HepG2 (cell line): Measurements from ENCODE around the gene COPS6. TPM values are rescaled to one million over a fixed set of nuclear protein-coding genes. Genes with fewer than 3 reads are reported as not detected.

Experiments
- CHCHD3 ChIP-seq: sonication (generic); formaldehyde crosslinking; IDR thresholded peaks from 2 replicates; pipeline ENCODE4 v1.8.0; 2022; ENCODE audit warnings: mild to moderate bottlenecking, missing genetic modification reagents, moderate library complexity
- DMAP1 ChIP-seq: IDR thresholded peaks from 2 replicates; pipeline ENCODE4 v1.6.1; 2016
- FOSL2 ChIP-seq: sonication (generic); formaldehyde crosslinking; IDR thresholded peaks from 2 replicates; pipeline ENCODE4 v1.4.0; 2020; ENCODE audit warnings: missing genetic modification reagents
- GFI1 ChIP-seq: sonication (generic); formaldehyde crosslinking; IDR thresholded peaks from 2 replicates; pipeline ENCODE4 v1.5.0; 2020; ENCODE audit warnings: missing genetic modification reagents, mild to moderate bottlenecking, borderline replicate concordance
- HCFC1 ChIP-seq: fragments of 150-350 bp; IDR thresholded peaks from 2 replicates; pipeline ENCODE4 v1.6.1; 2014; ENCODE audit warnings: low read depth, low read length
- HMG20A ChIP-seq: IDR thresholded peaks from 2 replicates; pipeline ENCODE4 v1.6.1; 2016; ENCODE audit warnings: borderline replicate concordance
- MLXIP ChIP-seq: sonication (generic); formaldehyde crosslinking; IDR thresholded peaks from 2 replicates; pipeline ENCODE4 v1.9.0; 2021; ENCODE audit warnings: missing genetic modification reagents, borderline replicate concordance
- RCOR2 ChIP-seq: IDR thresholded peaks from 2 replicates; pipeline ENCODE4 v1.6.1; 2016; ENCODE audit warnings: missing biosample characterization, missing genetic modification reagents
- REST ChIP-seq, 2 experiments: IDR thresholded peaks; 2 replicates each; pipeline ENCODE4 v1.6.1; 2011 to 2012; ENCODE audit warnings: low read length in 2 of 2, borderline replicate concordance in 1 of 2, low read depth in 1 of 2, mild to moderate bottlenecking in 1 of 2, moderate library complexity in 1 of 2
- REXO4 ChIP-seq: sonication (generic); formaldehyde crosslinking; IDR thresholded peaks from 2 replicates; pipeline ENCODE4 v1.8.0; 2022; ENCODE audit warnings: missing genetic modification reagents, mild to moderate bottlenecking, borderline replicate concordance
- SRF ChIP-seq: IDR thresholded peaks from 2 replicates; pipeline ENCODE4 v1.6.1; 2011; ENCODE audit warnings: mild to moderate bottlenecking, low read depth, low read length, moderate library complexity
- ZBTB43 ChIP-seq: sonication (generic); formaldehyde crosslinking; conservative IDR thresholded peaks from 2 replicates; pipeline ENCODE4 v1.4.0; 2020; ENCODE audit warnings: missing genetic modification reagents
- ZNF280D ChIP-seq: sonication (generic); formaldehyde crosslinking; IDR thresholded peaks from 2 replicates; pipeline ENCODE4 v1.5.1; 2020; ENCODE audit warnings: mild to moderate bottlenecking, missing genetic modification reagents
- polyA plus RNA-seq, 8 experiments: library from polyadenylated mRNA; depleted of rRNA in 3 of 8; stranded (reverse) in 7 of 8; unstranded in 1 of 8; fragments of >200 nt; fragmentation: Illumina TruSeq in 4 of 8; extraction: Trizol in 4 of 8; gene quantifications; 2 replicates each; pipeline versions ENCODE4 v1.2.1 to v1.2.3, GENCODE V29; 2011 to 2016; ENCODE audit warnings: low read depth in 4 of 8, missing spikeins in 1 of 8, mixed read lengths in 1 of 8; ENCODE audit not compliant: insufficient read depth in 1 of 8
- total RNA-seq, 5 experiments: library from RNA; depleted of rRNA; stranded (reverse); fragments of >200 nt; fragmentation: Illumina TruSeq; extraction: Trizol; gene quantifications; 2 replicates each; pipeline ENCODE4 v1.2.3, GENCODE V29; 2016; ENCODE audit warnings: low read depth in 1 of 5
- TF ChIP-seq, protein P1 (sequence below): sonication (generic); formaldehyde crosslinking; IDR thresholded peaks from 2 replicates; pipeline ENCODE4 v1.5.0; 2020; ENCODE audit warnings: missing genetic modification reagents
- TF ChIP-seq, protein P2 (sequence below): IDR thresholded peaks from 2 replicates; pipeline ENCODE4 v1.6.1; 2012; ENCODE audit warnings: inconsistent platforms

The COPS6 gene
- total and polyA plus RNA-seq, 2 of the 13 experiments (the other 11 are each of a cell fraction or from before 2014, with no cell fraction given) = 33.4 to 117 TPM

GRCh38 chr7:100081535-100082102, 7.2 kb upstream of the COPS6 start, which contains the start of gene ZNF3 (continued):
- peak; percentile 99 for TF ChIP-seq DMAP1 (CRISPR knock-in tag)
- TF ChIP-seq RCOR2 (CRISPR knock-in tag) = 0 out of 2 replicates have a peak, but pooled peaks have one; percentile 20
- TF ChIP-seq REST (IDR thresholded peaks at IDR 0.05; ENCODE audit: borderline replicate concordance in 1 of 2, low read depth in 1 of 2, low read length in 2 of 2) = 0 out of 4 replicates have a peak, but pooled peaks of 1 of the 2 experiments have one; percentile 26
- 0 out of 2 replicates have a peak, but pooled peaks have one; percentile 1 for TF ChIP-seq SRF
- TF ChIP-seq, protein P1, sequence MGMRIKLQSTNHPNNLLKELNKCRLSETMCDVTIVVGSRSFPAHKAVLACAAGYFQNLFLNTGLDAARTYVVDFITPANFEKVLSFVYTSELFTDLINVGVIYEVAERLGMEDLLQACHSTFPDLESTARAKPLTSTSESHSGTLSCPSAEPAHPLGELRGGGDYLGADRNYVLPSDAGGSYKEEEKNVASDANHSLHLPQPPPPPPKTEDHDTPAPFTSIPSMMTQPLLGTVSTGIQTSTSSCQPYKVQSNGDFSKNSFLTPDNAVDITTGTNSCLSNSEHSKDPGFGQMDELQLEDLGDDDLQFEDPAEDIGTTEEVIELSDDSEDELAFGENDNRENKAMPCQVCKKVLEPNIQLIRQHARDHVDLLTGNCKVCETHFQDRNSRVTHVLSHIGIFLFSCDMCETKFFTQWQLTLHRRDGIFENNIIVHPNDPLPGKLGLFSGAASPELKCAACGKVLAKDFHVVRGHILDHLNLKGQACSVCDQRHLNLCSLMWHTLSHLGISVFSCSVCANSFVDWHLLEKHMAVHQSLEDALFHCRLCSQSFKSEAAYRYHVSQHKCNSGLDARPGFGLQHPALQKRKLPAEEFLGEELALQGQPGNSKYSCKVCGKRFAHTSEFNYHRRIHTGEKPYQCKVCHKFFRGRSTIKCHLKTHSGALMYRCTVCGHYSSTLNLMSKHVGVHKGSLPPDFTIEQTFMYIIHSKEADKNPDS (CRISPR knock-in tag) = peak; percentile 93
- TF ChIP-seq GFI1 (CRISPR knock-in tag) = peak; percentile 82
- TF ChIP-seq ZBTB43 = no peak
- TF ChIP-seq ZNF280D (CRISPR knock-in tag) = peak; percentile 12; the same call in 1 of the 2 replicates
- TF ChIP-seq MLXIP (CRISPR knock-in tag) = no peak
- TF ChIP-seq FOSL2 = peak; percentile 89
- peak; percentile 77 for TF ChIP-seq HCFC1
- no peak for TF ChIP-seq REXO4 (CRISPR knock-in tag)
- 0 out of 2 replicates have a peak, but pooled peaks have one; percentile 9 for TF ChIP-seq HMG20A (CRISPR knock-in tag)
- no peak for TF ChIP-seq CHCHD3 (CRISPR knock-in tag)
- TF ChIP-seq, protein P2, sequence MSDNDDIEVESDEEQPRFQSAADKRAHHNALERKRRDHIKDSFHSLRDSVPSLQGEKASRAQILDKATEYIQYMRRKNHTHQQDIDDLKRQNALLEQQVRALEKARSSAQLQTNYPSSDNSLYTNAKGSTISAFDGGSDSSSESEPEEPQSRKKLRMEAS = peak; percentile 99
